ENCODE measurements around the gene ELOB. TPM values are rescaled to one million over a fixed set of nuclear protein-coding genes. Genes with fewer than 3 reads are reported as not detected.

The ELOB gene
- total RNA-seq, 1 donor from 2014 or later = 946 TPM

- Histone ChIP-seq H3K27me3 (ENCODE audit: control insufficient read depth, insufficient read depth, low read length) (no peaks in the 10 kb centered on the region), H3K4me3 (ENCODE audit: low read depth, low read length) (no peak overlapping the region), H3K36me3 (ENCODE audit: control insufficient read depth, insufficient read depth, low read length) (peaks cover 52% of the 10 kb centered on the region)
- FAIRE-seq = no peak
- DNase-seq (ENCODE audit: low read depth) = no peak
- TF ChIP-seq, protein P1, sequence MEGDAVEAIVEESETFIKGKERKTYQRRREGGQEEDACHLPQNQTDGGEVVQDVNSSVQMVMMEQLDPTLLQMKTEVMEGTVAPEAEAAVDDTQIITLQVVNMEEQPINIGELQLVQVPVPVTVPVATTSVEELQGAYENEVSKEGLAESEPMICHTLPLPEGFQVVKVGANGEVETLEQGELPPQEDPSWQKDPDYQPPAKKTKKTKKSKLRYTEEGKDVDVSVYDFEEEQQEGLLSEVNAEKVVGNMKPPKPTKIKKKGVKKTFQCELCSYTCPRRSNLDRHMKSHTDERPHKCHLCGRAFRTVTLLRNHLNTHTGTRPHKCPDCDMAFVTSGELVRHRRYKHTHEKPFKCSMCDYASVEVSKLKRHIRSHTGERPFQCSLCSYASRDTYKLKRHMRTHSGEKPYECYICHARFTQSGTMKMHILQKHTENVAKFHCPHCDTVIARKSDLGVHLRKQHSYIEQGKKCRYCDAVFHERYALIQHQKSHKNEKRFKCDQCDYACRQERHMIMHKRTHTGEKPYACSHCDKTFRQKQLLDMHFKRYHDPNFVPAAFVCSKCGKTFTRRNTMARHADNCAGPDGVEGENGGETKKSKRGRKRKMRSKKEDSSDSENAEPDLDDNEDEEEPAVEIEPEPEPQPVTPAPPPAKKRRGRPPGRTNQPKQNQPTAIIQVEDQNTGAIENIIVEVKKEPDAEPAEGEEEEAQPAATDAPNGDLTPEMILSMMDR (IDR thresholded peaks at IDR 0.05; ENCODE audit: insufficient read depth, low read length, severe bottlenecking) = no peak
Observed at GRCh38 chr16:2768403-2769089, 8.5 kb downstream of the ELOB start.

- FAIRE-seq (no peak), DNase-seq (ENCODE audit: low read depth) (peak; percentile 23)
- no peak overlapping the region for H3K4me3 ChIP-seq (ENCODE audit: low read depth, low read length)
- H3K36me3 ChIP-seq (ENCODE audit: control insufficient read depth, insufficient read depth, low read length) = peaks cover 56% of the 10 kb centered on the region
- no peaks in the 10 kb centered on the region for H3K27me3 ChIP-seq (ENCODE audit: control insufficient read depth, insufficient read depth, low read length)
- TF ChIP-seq, protein P1 (IDR thresholded peaks at IDR 0.05; ENCODE audit: insufficient read depth, low read length, severe bottlenecking) = no peak
Observed at GRCh38 chr16:2767891-2768290, 9.2 kb downstream of the ELOB start.

GRCh38 chr16:2767140-2767731 lies 9.8 kb downstream of the ELOB start:
- Histone ChIP-seq H3K4me3 (ENCODE audit: low read depth, low read length) (no peak overlapping the region), H3K36me3 (ENCODE audit: control insufficient read depth, insufficient read depth, low read length) (peaks cover 61% of the 10 kb centered on the region), H3K27me3 (ENCODE audit: control insufficient read depth, insufficient read depth, low read length) (no peaks in the 10 kb centered on the region)
- FAIRE-seq (no peak), DNase-seq (ENCODE audit: low read depth) (no peak)
- TF ChIP-seq, protein P1 (IDR thresholded peaks at IDR 0.05; ENCODE audit: insufficient read depth, low read length, severe bottlenecking) = no peak

GRCh38 chr16:2766430-2767139 lies 10.5 kb downstream of the ELOB start:
- Histone ChIP-seq H3K27me3 (ENCODE audit: control insufficient read depth, insufficient read depth, low read length) (no peaks in the 10 kb centered on the region), H3K4me3 (ENCODE audit: low read depth, low read length) (no peak overlapping the region), H3K36me3 (ENCODE audit: control insufficient read depth, insufficient read depth, low read length) (peaks cover 62% of the 10 kb centered on the region)
- FAIRE-seq (peak; percentile 87), DNase-seq (ENCODE audit: low read depth) (no peak)
- TF ChIP-seq, protein P1 (IDR thresholded peaks at IDR 0.05; ENCODE audit: insufficient read depth, low read length, severe bottlenecking) = no peak

GRCh38 chr16:2765462-2766404 lies 11.3 kb downstream of the ELOB start:
- DNase-seq (ENCODE audit: low read depth) = no peak

More at GRCh38 chr16:2765462-2766404, 11.3 kb downstream of the ELOB start:
- no peak for FAIRE-seq
- no peak overlapping the region for H3K4me3 ChIP-seq (ENCODE audit: low read depth, low read length)
- H3K27me3 ChIP-seq (ENCODE audit: control insufficient read depth, insufficient read depth, low read length) = no peaks in the 10 kb centered on the region
- H3K36me3 ChIP-seq (ENCODE audit: control insufficient read depth, insufficient read depth, low read length) = peaks cover 60% of the 10 kb centered on the region
- TF ChIP-seq, protein P1 (IDR thresholded peaks at IDR 0.05; ENCODE audit: insufficient read depth, low read length, severe bottlenecking) = no peak
